Activated naive CD4-positive, alpha-beta T cell treated with anti-CD3 and anti-CD28 coated beads for 36 hours (primary cell): ENCODE results near the gene DROSHA. TPM values are rescaled to one million over a fixed set of nuclear protein-coding genes. Genes with fewer than 3 reads are reported as not detected.
"Not testable (repeated sequence)": the region's sequence is repeated elsewhere in the genome, so short reads cannot be mapped to it uniquely, and the experiment has no call there.

Source experiments
- CTCF ChIA-PET: fragments of 350-600 bp; sonication (Branson Sonifier 250); formaldehyde crosslinking; loops from one replicate; lab custom pipeline; 2021; ENCODE audit warnings: antibody characterized with exemption; lab: Charles Lee
- DNase-seq: peaks from one replicate; pipeline ENCODE4 v3.0.0-alpha.2; 2020
- H3K27ac Mint-ChIP-seq: one replicate; pipeline ENCODE4 v1.8.0; 2021; ENCODE audit warnings: mild to moderate bottlenecking, mixed read lengths
- H3K27me3 Mint-ChIP-seq: one replicate; pipeline ENCODE4 v1.8.0; 2021; ENCODE audit warnings: low read depth, mixed read lengths
- H3K36me3 Mint-ChIP-seq: one replicate; pipeline ENCODE4 v1.8.0; 2021; ENCODE audit warnings: low read depth, mixed read lengths
- H3K4me1 Mint-ChIP-seq: one replicate; pipeline ENCODE4 v1.8.0; 2021; ENCODE audit warnings: low read depth, mixed read lengths
- H3K4me3 Mint-ChIP-seq: one replicate; pipeline ENCODE4 v1.8.0; 2021; ENCODE audit warnings: mild to moderate bottlenecking, moderate library complexity, mixed read lengths
- H3K9me3 Mint-ChIP-seq: one replicate; pipeline ENCODE4 v1.8.0; 2021; ENCODE audit warnings: mixed read lengths
- intact Hi-C: fragments of 100-400 bp; cut with micrococcal nuclease; formaldehyde crosslinking; loops from one replicate; pipeline ENCODE4 v1.15.1; 2023
- total RNA-seq, 2 experiments: library from RNA; stranded (reverse); gene quantifications; one replicate each; pipeline ENCODE4 v1.2.3, GENCODE V29; 2021

DROSHA gene
- total RNA-seq, 2 experiments from 2014 or later, result 60.7 to 60.9 TPM

GRCh38 chr5:31554552-31554951, 22.7 kb upstream of the DROSHA start:
- H3K27ac Mint-ChIP-seq, result no peak overlapping the region
- no peak overlapping the region for H3K4me3 Mint-ChIP-seq
- CTCF ChIA-PET, result no interaction called here
- no peak for DNase-seq
- intact Hi-C loops, result no loop called here
- no peaks in the 10 kb centered on the region for H3K27me3 Mint-ChIP-seq
- H3K9me3 Mint-ChIP-seq, result no peaks in the 10 kb centered on the region
- peaks cover 45% of the 10 kb centered on the region for H3K36me3 Mint-ChIP-seq
- peaks cover 2% of the 10 kb centered on the region for H3K4me1 Mint-ChIP-seq

GRCh38 chr5:31553863-31554262, 22.0 kb upstream of the DROSHA start:
- H3K36me3 Mint-ChIP-seq, result peaks cover 47% of the 10 kb centered on the region
- intact Hi-C loops, result no loop called here
- H3K4me1 Mint-ChIP-seq, result peaks cover 2% of the 10 kb centered on the region
- no peak overlapping the region for H3K4me3 Mint-ChIP-seq
- H3K9me3 Mint-ChIP-seq, result no peaks in the 10 kb centered on the region
- H3K27ac Mint-ChIP-seq, result no peak overlapping the region
- DNase-seq, result no peak
- CTCF ChIA-PET, result no interaction called here
- H3K27me3 Mint-ChIP-seq, result no peaks in the 10 kb centered on the region

- Mint-ChIP-seq H3K27me3 (no peaks in the 10 kb centered on the region), H3K27ac (no peak overlapping the region), H3K4me3 (no peak overlapping the region), H3K36me3 (peaks cover 56% of the 10 kb centered on the region), H3K4me1 (peaks cover 9% of the 10 kb centered on the region), H3K9me3 (peaks cover 2% of the 10 kb centered on the region)
- intact Hi-C loops, result no loop called here
- CTCF ChIA-PET, result no interaction called here
- DNase-seq, result no peak
These were observed 20.0 kb upstream of the DROSHA start for GRCh38 chr5:31551878-31552277.

GRCh38 chr5:31549114-31549513, 17.2 kb upstream of the DROSHA start:
- H3K27ac Mint-ChIP-seq, DNase-seq, H3K9me3 Mint-ChIP-seq, intact Hi-C loops, H3K4me1 Mint-ChIP-seq, CTCF ChIA-PET, H3K27me3 Mint-ChIP-seq, H3K4me3 Mint-ChIP-seq: not testable (repeated sequence)
- peaks cover 59% of the 10 kb centered on the region for H3K36me3 Mint-ChIP-seq

GRCh38 chr5:31537851-31538250, 6.0 kb upstream of the DROSHA start:
- intact Hi-C loops, result no loop called here
- peaks cover 20% of the 10 kb centered on the region for H3K4me1 Mint-ChIP-seq
- no peaks in the 10 kb centered on the region for H3K27me3 Mint-ChIP-seq
- H3K4me3 Mint-ChIP-seq, result no peak overlapping the region
- no peak for DNase-seq
- no peak overlapping the region for H3K27ac Mint-ChIP-seq
- no peaks in the 10 kb centered on the region for H3K9me3 Mint-ChIP-seq
- CTCF ChIA-PET, result no interaction called here
- peaks cover 28% of the 10 kb centered on the region for H3K36me3 Mint-ChIP-seq

GRCh38 chr5:31537349-31537748, 5.5 kb upstream of the DROSHA start:
- Mint-ChIP-seq H3K27me3 (no peaks in the 10 kb centered on the region), H3K27ac (no peak overlapping the region), H3K4me1 (peaks cover 20% of the 10 kb centered on the region), H3K9me3 (no peaks in the 10 kb centered on the region), H3K4me3 (no peak overlapping the region), H3K36me3 (peaks cover 23% of the 10 kb centered on the region)
- CTCF ChIA-PET, result no interaction called here
- intact Hi-C loops, result no loop called here
- DNase-seq, result no peak

- intact Hi-C loops, result no loop called here
- no peaks in the 10 kb centered on the region for H3K27me3 Mint-ChIP-seq
- H3K27ac Mint-ChIP-seq, result no peak overlapping the region
- CTCF ChIA-PET, result no interaction called here
- H3K4me1 Mint-ChIP-seq, result peaks cover 20% of the 10 kb centered on the region
- H3K9me3 Mint-ChIP-seq, result no peaks in the 10 kb centered on the region
- peaks cover 23% of the 10 kb centered on the region for H3K36me3 Mint-ChIP-seq
- no peak overlapping the region for H3K4me3 Mint-ChIP-seq
- no peak for DNase-seq
These were observed 5.0 kb upstream of the DROSHA start for GRCh38 chr5:31536873-31537272.

GRCh38 chr5:31534527-31535046, 2.7 kb upstream of the DROSHA start:
- Mint-ChIP-seq H3K4me1 (peaks cover 37% of the 10 kb centered on the region), H3K27ac (no peak overlapping the region), H3K9me3 (no peaks in the 10 kb centered on the region), H3K4me3 (no peak overlapping the region), H3K36me3 (peaks cover 27% of the 10 kb centered on the region), H3K27me3 (no peaks in the 10 kb centered on the region)
- intact Hi-C loops, result loop anchor here (5.0 kb wide), 2 partner anchors 638 to 1053 kb away; partner anchors contain the start of genes GOLPH3 and SUB1
- CTCF ChIA-PET, result no interaction called here
- DNase-seq, result no peak

GRCh38 chr5:31531543-31531887, 378 bp downstream of the DROSHA start:
- DNase-seq, result peak; percentile 29
- Mint-ChIP-seq H3K4me3 (peak overlapping the region; percentile 87), H3K4me1 (peaks cover 43% of the 10 kb centered on the region), H3K27ac (peak overlapping the region; percentile 80), H3K9me3 (no peaks in the 10 kb centered on the region), H3K27me3 (no peaks in the 10 kb centered on the region), H3K36me3 (peaks cover 45% of the 10 kb centered on the region)
- CTCF ChIA-PET, result no interaction called here
- intact Hi-C loops, result loop anchor here (5.0 kb wide), 2 partner anchors 641 to 1056 kb away; partner anchors contain the start of genes GOLPH3 and SUB1

GRCh38 chr5:31530541-31531265, 1.2 kb downstream of the DROSHA start:
- H3K27me3 Mint-ChIP-seq, result no peaks in the 10 kb centered on the region
- peaks cover 46% of the 10 kb centered on the region for H3K36me3 Mint-ChIP-seq
- no peaks in the 10 kb centered on the region for H3K9me3 Mint-ChIP-seq
- CTCF ChIA-PET, result no interaction called here
- intact Hi-C loops, result loop anchor here (5.0 kb wide), 2 partner anchors 642 to 1057 kb away; partner anchors contain the start of genes GOLPH3 and SUB1
- H3K4me1 Mint-ChIP-seq, result peaks cover 43% of the 10 kb centered on the region
- no peak for DNase-seq
- H3K4me3 Mint-ChIP-seq, result peak overlapping the region; percentile 87
- H3K27ac Mint-ChIP-seq, result no peak overlapping the region

- CTCF ChIA-PET, result no interaction called here
- no peak for DNase-seq
- no peaks in the 10 kb centered on the region for H3K9me3 Mint-ChIP-seq
- no peak overlapping the region for H3K27ac Mint-ChIP-seq
- H3K27me3 Mint-ChIP-seq, result no peaks in the 10 kb centered on the region
- intact Hi-C loops, result loop anchor here (1.0 kb wide), 1 partner anchor 9 kb away; the partner anchor contains the start of genes C5orf22 and DROSHA
- H3K36me3 Mint-ChIP-seq, result peaks cover 45% of the 10 kb centered on the region
- H3K4me3 Mint-ChIP-seq, result no peak overlapping the region
- H3K4me1 Mint-ChIP-seq, result peaks cover 11% of the 10 kb centered on the region
These were observed 8.9 kb downstream of the DROSHA start for GRCh38 chr5:31523041-31523440.

GRCh38 chr5:31516802-31517201, 15.1 kb downstream of the DROSHA start:
- Mint-ChIP-seq H3K27me3 (no peaks in the 10 kb centered on the region), H3K36me3 (peaks cover 29% of the 10 kb centered on the region), H3K4me3 (no peak overlapping the region), H3K27ac (no peak overlapping the region), H3K9me3 (no peaks in the 10 kb centered on the region), H3K4me1 (peaks cover 7% of the 10 kb centered on the region)
- intact Hi-C loops, result no loop called here
- CTCF ChIA-PET, result no interaction called here
- no peak for DNase-seq

- Mint-ChIP-seq H3K36me3 (peaks cover 59% of the 10 kb centered on the region), H3K9me3 (no peaks in the 10 kb centered on the region), H3K4me3 (no peak overlapping the region), H3K4me1 (no peaks in the 10 kb centered on the region), H3K27me3 (no peaks in the 10 kb centered on the region), H3K27ac (no peak overlapping the region)
- CTCF ChIA-PET, result no interaction called here
- intact Hi-C loops, result no loop called here
- no peak for DNase-seq
These were observed 20.6 kb downstream of the DROSHA start for GRCh38 chr5:31511305-31511704.
